ENCODE data around the gene SCARB1.

SCARB1 gene

DNA sequence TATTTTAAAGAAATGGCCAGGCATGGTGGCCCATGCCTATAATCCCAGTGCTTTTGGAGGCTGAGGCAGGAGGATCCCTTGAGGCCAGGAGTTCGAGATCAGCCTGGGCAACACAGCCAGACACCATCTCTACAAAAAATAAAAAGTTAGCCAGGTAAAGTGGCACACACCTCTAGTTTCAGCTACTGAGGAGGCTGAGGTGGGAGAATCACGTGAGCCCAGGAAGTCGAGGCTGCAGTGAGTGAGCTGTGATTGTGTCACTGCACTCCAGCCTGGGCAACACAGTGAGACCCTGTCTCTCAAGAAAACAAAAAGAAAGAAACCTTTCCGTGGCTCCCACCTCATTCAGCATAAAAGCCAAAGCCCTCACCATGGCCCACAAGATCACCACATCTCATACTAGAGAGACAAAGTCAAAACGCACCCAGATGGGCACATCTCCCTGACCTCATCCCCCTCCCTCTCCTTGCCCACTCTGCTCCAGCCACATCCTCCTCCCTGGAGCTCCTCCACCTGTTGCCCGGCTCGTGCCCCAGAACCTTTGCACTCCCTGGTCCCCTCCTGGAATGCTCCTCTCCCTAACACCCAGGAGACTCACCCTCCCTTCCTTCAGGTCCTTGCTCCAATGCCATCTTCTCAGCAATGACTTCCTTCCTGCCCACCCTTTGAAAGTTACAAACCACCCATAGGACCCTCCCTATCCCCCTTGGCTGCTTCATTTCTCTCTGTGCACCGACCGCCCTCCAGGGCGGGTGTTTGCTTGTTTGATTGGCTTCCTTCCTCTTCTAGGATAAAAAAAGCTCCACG is 4.8 kb upstream of the SCARB1 start:
- H3K79me1 ChIP-seq (ENCODE audit: low read length) = no peaks in the 10 kb centered on the region
- H3K9ac ChIP-seq (ENCODE audit: low read length) = no peak overlapping the region
- H2BK15ac ChIP-seq (replicated peaks; ENCODE audit: low read depth) = no peak overlapping the region
- DNase-seq = no peak
- H3K27me3 ChIP-seq (ENCODE audit: insufficient read depth, low read length, poor library complexity) = no peaks in the 10 kb centered on the region
- H3K18ac ChIP-seq (ENCODE audit: low read length) = no peak overlapping the region
- H3K4me2 ChIP-seq (ENCODE audit: low read length) = no peak overlapping the region
- no CpG with 5 or more reads among the region's 11 CpGs for WGBS (ENCODE audit: extremely low coverage, insufficient coverage, low lambda C conversion rate)
- no peak overlapping the region for H3K4me3 ChIP-seq (ENCODE audit: low read length)
- H4K5ac ChIP-seq (ENCODE audit: low read length) = no peak overlapping the region
- peak overlapping the region; percentile 9 for H2AK5ac ChIP-seq (ENCODE audit: low read length)
- H3K27ac ChIP-seq (ENCODE audit: low read depth, low read length) = no peak overlapping the region
- H4K8ac ChIP-seq (ENCODE audit: low read depth, low read length) = no peak overlapping the region
- no peaks in the 10 kb centered on the region for H3K4me1 ChIP-seq (ENCODE audit: control insufficient read depth, low read depth, low read length)
- no peaks in the 10 kb centered on the region for H3K79me2 ChIP-seq (ENCODE audit: control insufficient read depth, insufficient read depth, low read length)
- no peak overlapping the region for H2BK120ac ChIP-seq (ENCODE audit: low read depth, low read length)
- no peak overlapping the region for H2BK5ac ChIP-seq (ENCODE audit: low read length)
- no peak overlapping the region for H3K23ac ChIP-seq (ENCODE audit: low read length)
- no peak overlapping the region for H3K4ac ChIP-seq (ENCODE audit: low read depth, low read length)
- no peaks in the 10 kb centered on the region for H3K36me3 ChIP-seq (ENCODE audit: control insufficient read depth, insufficient read depth, low read length)
- H3K56ac ChIP-seq (ENCODE audit: low read length) = no peak overlapping the region

DNA sequence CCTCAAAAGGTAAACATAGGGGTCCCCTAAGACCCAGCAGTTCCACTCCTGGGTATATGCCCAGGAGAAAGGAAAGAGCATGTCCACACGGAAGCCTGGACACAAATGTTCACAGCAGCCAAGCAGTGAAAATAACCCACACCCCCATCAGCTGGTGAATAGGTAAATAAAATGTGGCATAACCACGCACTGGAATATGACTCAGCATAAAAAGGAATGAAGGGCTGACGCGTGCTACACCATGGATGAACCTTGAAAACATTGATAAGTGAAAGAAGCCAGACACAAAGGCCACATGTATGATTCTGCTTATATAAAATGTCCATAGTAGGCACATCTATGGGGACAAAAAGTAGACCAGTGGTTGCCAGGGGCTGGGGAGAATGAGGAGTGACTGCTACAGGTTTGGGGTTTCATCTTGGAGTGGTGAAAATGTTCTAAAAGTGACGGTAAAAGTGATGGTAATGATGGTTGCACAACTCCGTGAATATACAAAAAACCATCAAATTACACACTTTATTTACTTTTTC is 3.8 kb upstream of the SCARB1 start:
- H3K4me3 ChIP-seq (ENCODE audit: low read length) = no peak overlapping the region
- no peaks in the 10 kb centered on the region for H3K27me3 ChIP-seq (ENCODE audit: insufficient read depth, low read length, poor library complexity)
- no peak overlapping the region for H4K5ac ChIP-seq (ENCODE audit: low read length)
- H3K23ac ChIP-seq (ENCODE audit: low read length) = no peak overlapping the region
- H2BK5ac ChIP-seq (ENCODE audit: low read length) = no peak overlapping the region
- no CpG with 5 or more reads among the region's 6 CpGs for WGBS (ENCODE audit: extremely low coverage, insufficient coverage, low lambda C conversion rate)
- DNase-seq = no peak
- H3K18ac ChIP-seq (ENCODE audit: low read length) = no peak overlapping the region
- H3K4me1 ChIP-seq (ENCODE audit: control insufficient read depth, low read depth, low read length) = no peaks in the 10 kb centered on the region
- no peak overlapping the region for H3K56ac ChIP-seq (ENCODE audit: low read length)
- no peak overlapping the region for H3K4ac ChIP-seq (ENCODE audit: low read depth, low read length)
- peaks cover 2% of the 10 kb centered on the region for H3K79me2 ChIP-seq (ENCODE audit: control insufficient read depth, insufficient read depth, low read length)
- no peak overlapping the region for H2AK5ac ChIP-seq (ENCODE audit: low read length)
- H3K27ac ChIP-seq (ENCODE audit: low read depth, low read length) = no peak overlapping the region
- H2BK15ac ChIP-seq (replicated peaks; ENCODE audit: low read depth) = no peak overlapping the region
- H3K79me1 ChIP-seq (ENCODE audit: low read length) = peaks cover 5% of the 10 kb centered on the region
- no peak overlapping the region for H4K8ac ChIP-seq (ENCODE audit: low read depth, low read length)
- no peaks in the 10 kb centered on the region for H3K36me3 ChIP-seq (ENCODE audit: control insufficient read depth, insufficient read depth, low read length)
- H3K4me2 ChIP-seq (ENCODE audit: low read length) = no peak overlapping the region
- no peak overlapping the region for H3K9ac ChIP-seq (ENCODE audit: low read length)
- H2BK120ac ChIP-seq (ENCODE audit: low read depth, low read length) = no peak overlapping the region

DNA sequence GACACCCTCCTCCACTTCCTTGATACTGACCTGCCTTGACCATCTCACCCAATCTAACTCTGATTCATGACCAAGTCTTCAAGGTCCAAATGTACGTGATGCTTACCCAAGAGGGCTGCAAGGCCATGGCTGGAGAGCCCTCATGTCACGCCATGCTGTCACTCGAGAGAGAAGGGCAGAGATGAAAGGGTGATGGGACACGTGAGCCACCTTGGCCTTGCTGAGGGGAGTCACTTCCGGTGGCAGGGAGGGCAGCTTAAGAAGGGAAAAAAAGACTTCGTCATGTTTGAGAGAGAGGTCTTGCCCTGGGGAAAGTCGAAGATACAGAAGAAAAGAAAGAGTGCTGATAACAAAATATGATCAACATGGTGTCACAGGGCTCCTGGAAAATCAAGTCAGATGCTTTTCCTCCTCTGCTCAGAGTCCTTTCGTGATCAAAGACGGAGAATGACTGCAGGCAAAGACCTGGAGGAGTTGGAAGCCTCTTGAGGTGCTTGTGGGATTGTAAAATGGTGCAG is 3.3 kb upstream of the SCARB1 start:
- no peak for DNase-seq
- Histone ChIP-seq H3K79me2 (ENCODE audit: control insufficient read depth, insufficient read depth, low read length) (peaks cover 2% of the 10 kb centered on the region), H3K9ac (ENCODE audit: low read length) (no peak overlapping the region), H4K5ac (ENCODE audit: low read length) (no peak overlapping the region), H3K4me1 (ENCODE audit: control insufficient read depth, low read depth, low read length) (no peaks in the 10 kb centered on the region), H4K8ac (ENCODE audit: low read depth, low read length) (no peak overlapping the region), H3K4me3 (ENCODE audit: low read length) (no peak overlapping the region), H3K4me2 (ENCODE audit: low read length) (no peak overlapping the region), H3K27me3 (ENCODE audit: insufficient read depth, low read length, poor library complexity) (no peaks in the 10 kb centered on the region), H2BK5ac (ENCODE audit: low read length) (no peak overlapping the region), H3K27ac (ENCODE audit: low read depth, low read length) (no peak overlapping the region), H3K36me3 (ENCODE audit: control insufficient read depth, insufficient read depth, low read length) (no peaks in the 10 kb centered on the region), H2BK15ac (replicated peaks; ENCODE audit: low read depth) (no peak overlapping the region), H3K79me1 (ENCODE audit: low read length) (peaks cover 5% of the 10 kb centered on the region), H3K18ac (ENCODE audit: low read length) (no peak overlapping the region), H3K56ac (ENCODE audit: low read length) (no peak overlapping the region), H2BK120ac (ENCODE audit: low read depth, low read length) (no peak overlapping the region), H2AK5ac (ENCODE audit: low read length) (no peak overlapping the region), H3K23ac (ENCODE audit: low read length) (no peak overlapping the region), H3K4ac (ENCODE audit: low read depth, low read length) (no peak overlapping the region)
- no CpG with 5 or more reads among the region's 9 CpGs for WGBS (ENCODE audit: extremely low coverage, insufficient coverage, low lambda C conversion rate)

DNA sequence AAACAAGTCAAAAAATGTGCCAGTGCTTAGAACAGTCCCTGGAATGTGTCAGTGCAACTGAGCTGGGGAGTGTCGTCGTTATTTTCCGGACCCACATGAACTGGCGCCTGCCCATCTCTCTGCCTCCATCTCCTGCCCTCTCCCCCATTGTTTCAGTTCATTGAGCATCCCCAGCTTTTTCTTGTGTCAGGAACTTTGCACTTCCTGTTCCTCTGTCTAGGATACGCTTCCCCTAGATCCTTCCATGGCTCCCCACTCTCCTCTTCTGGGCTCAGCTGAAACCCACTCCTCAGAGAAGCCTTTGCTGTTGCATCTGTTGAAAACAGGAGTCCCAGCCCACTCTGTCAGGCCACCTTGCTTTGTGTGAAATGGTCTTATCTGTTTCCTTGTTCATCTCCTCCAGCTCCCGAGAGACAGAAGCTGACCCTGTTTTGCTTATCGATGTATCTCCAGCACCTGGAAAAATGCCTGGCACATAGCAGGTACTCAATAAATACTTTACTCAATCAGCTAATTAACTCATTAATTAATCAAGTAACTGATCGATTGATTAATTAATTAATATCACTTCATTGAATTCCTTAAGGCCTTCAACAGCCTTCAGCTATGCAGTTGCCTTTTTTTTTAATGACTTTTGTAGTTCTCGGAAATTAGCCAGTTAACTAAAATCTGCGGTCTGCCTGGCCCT is 2.7 kb upstream of the SCARB1 start:
- DNase-seq = no peak
- Histone ChIP-seq H3K9ac (ENCODE audit: low read length) (no peak overlapping the region), H3K4me3 (ENCODE audit: low read length) (no peak overlapping the region), H4K5ac (ENCODE audit: low read length) (no peak overlapping the region), H2BK5ac (ENCODE audit: low read length) (no peak overlapping the region), H3K4me1 (ENCODE audit: control insufficient read depth, low read depth, low read length) (no peaks in the 10 kb centered on the region), H3K27ac (ENCODE audit: low read depth, low read length) (no peak overlapping the region), H3K79me1 (ENCODE audit: low read length) (peaks cover 5% of the 10 kb centered on the region), H3K23ac (ENCODE audit: low read length) (no peak overlapping the region), H3K18ac (ENCODE audit: low read length) (no peak overlapping the region), H3K56ac (ENCODE audit: low read length) (no peak overlapping the region), H2AK5ac (ENCODE audit: low read length) (no peak overlapping the region), H4K8ac (ENCODE audit: low read depth, low read length) (no peak overlapping the region), H3K27me3 (ENCODE audit: insufficient read depth, low read length, poor library complexity) (no peaks in the 10 kb centered on the region), H2BK15ac (replicated peaks; ENCODE audit: low read depth) (no peak overlapping the region), H3K4me2 (ENCODE audit: low read length) (no peak overlapping the region), H2BK120ac (ENCODE audit: low read depth, low read length) (no peak overlapping the region), H3K36me3 (ENCODE audit: control insufficient read depth, insufficient read depth, low read length) (no peaks in the 10 kb centered on the region), H3K79me2 (ENCODE audit: control insufficient read depth, insufficient read depth, low read length) (peaks cover 2% of the 10 kb centered on the region), H3K4ac (ENCODE audit: low read depth, low read length) (no peak overlapping the region)
- WGBS (ENCODE audit: extremely low coverage, insufficient coverage, low lambda C conversion rate) = no CpG with 5 or more reads among the region's 10 CpGs

DNA sequence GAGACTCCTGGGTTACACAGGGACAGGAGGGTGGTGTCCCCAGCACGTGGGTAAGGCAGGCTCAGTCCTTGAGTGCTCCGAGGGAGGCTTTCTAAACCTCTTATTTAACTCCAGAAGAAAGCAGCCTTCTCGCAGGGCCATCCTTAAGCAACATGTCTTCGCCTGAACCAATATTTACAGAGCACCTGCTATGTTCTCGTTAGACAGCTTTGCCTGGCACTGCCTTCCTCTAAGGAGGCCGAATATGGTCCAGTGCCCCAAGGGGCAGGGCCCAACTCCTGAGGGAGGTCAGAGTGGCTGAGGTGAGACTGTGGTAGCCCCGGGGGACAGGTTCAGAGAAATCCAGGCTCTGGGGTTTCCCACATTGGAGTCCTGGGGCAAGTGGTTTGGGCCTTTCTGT is 2.1 kb upstream of the SCARB1 start:
- H3K4ac ChIP-seq (ENCODE audit: low read depth, low read length) = no peak overlapping the region
- no CpG with 5 or more reads among the region's 7 CpGs for WGBS (ENCODE audit: extremely low coverage, insufficient coverage, low lambda C conversion rate)

More for the DNA sequence above, 2.1 kb upstream of the SCARB1 start:
- Histone ChIP-seq H3K23ac (ENCODE audit: low read length) (no peak overlapping the region), H4K5ac (ENCODE audit: low read length) (no peak overlapping the region), H3K56ac (ENCODE audit: low read length) (no peak overlapping the region), H3K4me3 (ENCODE audit: low read length) (no peak overlapping the region), H2BK5ac (ENCODE audit: low read length) (no peak overlapping the region), H2BK15ac (replicated peaks; ENCODE audit: low read depth) (no peak overlapping the region), H2AK5ac (ENCODE audit: low read length) (no peak overlapping the region), H3K36me3 (ENCODE audit: control insufficient read depth, insufficient read depth, low read length) (no peaks in the 10 kb centered on the region), H3K79me2 (ENCODE audit: control insufficient read depth, insufficient read depth, low read length) (peaks cover 2% of the 10 kb centered on the region), H3K4me2 (ENCODE audit: low read length) (no peak overlapping the region), H3K4me1 (ENCODE audit: control insufficient read depth, low read depth, low read length) (no peaks in the 10 kb centered on the region), H3K27me3 (ENCODE audit: insufficient read depth, low read length, poor library complexity) (no peaks in the 10 kb centered on the region), H3K27ac (ENCODE audit: low read depth, low read length) (no peak overlapping the region), H3K79me1 (ENCODE audit: low read length) (peaks cover 5% of the 10 kb centered on the region), H4K8ac (ENCODE audit: low read depth, low read length) (no peak overlapping the region), H3K9ac (ENCODE audit: low read length) (no peak overlapping the region), H3K18ac (ENCODE audit: low read length) (no peak overlapping the region), H2BK120ac (ENCODE audit: low read depth, low read length) (no peak overlapping the region)
- DNase-seq = no peak

Data from mesendoderm (in vitro differentiated cells).